AG04449 (cell line): ENCODE results near the gene ABHD17B.
A peak's percentile ranks its signal among the peaks of the same experiment; 100 is the strongest.

Experiments used
- CTCF ChIA-PET: fragments of 350-600 bp; formaldehyde crosslinking; extraction: SDS; loops from one replicate; lab custom pipeline; 2021; ENCODE audit warnings: antibody characterized with exemption; lab: Yijun Ruan, JAX
- POLR2A ChIA-PET: fragments of 400-600, 350-600 bp; formaldehyde crosslinking; extraction: SDS; loops from one replicate; lab custom pipeline; 2020; ENCODE audit warnings: antibody characterized with exemption, inconsistent platforms; lab: Yijun Ruan, JAX
- DNase-seq: peaks from one replicate; pipeline ENCODE4 v3.0.0-alpha.2; 2010; ENCODE audit warnings: low read depth, low spot score
- H3K4me3 ChIP-seq: 2 replicates; pipeline ENCODE4 v1.5.1; 2011; ENCODE audit warnings: low read depth, mild to moderate bottlenecking, control low read depth, low read length
- TF ChIP-seq, protein P1 (sequence below): IDR thresholded peaks from one replicate; pipeline ENCODE4 v1.5.1; 2011; ENCODE audit warnings: mild to moderate bottlenecking, moderate library complexity, low read length, control low read depth, inconsistent platforms; ENCODE audit not compliant: insufficient read depth; ENCODE audit errors: missing control alignments

ABHD17B gene

DNA sequence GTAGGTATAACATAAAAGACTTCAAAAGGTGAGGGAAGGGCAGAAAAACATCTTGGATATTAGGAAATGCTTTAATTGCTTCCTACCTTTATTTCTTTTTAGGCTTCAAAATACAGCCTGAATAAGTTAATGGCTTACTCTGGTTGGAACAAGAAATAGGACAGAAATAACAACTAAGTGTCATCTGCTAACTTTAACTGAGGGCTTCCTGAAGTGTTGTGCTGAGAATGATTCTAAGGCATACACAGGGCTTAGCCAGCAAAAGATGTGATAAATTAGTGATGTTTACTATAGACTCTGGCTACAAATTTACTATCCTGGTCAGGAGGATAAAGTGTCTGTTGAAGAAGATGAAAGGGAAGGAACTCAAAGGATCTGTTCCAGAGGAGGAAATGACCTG is 34.2 kb downstream of the ABHD17B start:
- ChIA-PET POLR2A (no interaction called here), CTCF (no interaction called here)
- TF ChIP-seq, protein P1, sequence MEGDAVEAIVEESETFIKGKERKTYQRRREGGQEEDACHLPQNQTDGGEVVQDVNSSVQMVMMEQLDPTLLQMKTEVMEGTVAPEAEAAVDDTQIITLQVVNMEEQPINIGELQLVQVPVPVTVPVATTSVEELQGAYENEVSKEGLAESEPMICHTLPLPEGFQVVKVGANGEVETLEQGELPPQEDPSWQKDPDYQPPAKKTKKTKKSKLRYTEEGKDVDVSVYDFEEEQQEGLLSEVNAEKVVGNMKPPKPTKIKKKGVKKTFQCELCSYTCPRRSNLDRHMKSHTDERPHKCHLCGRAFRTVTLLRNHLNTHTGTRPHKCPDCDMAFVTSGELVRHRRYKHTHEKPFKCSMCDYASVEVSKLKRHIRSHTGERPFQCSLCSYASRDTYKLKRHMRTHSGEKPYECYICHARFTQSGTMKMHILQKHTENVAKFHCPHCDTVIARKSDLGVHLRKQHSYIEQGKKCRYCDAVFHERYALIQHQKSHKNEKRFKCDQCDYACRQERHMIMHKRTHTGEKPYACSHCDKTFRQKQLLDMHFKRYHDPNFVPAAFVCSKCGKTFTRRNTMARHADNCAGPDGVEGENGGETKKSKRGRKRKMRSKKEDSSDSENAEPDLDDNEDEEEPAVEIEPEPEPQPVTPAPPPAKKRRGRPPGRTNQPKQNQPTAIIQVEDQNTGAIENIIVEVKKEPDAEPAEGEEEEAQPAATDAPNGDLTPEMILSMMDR, result no peak
- DNase-seq, result no peak
- H3K4me3 ChIP-seq, result no peak overlapping the region

- ChIA-PET POLR2A (no interaction called here), CTCF (no interaction called here)
- TF ChIP-seq, protein P1, result no peak
- DNase-seq, result no peak
- H3K4me3 ChIP-seq, result no peak overlapping the region
Observed at GRCh38 chr9:71876106-71876505, 34.9 kb downstream of the ABHD17B start.

GRCh38 chr9:71875345-71875744 is 35.6 kb downstream of the ABHD17B start:
- no peak overlapping the region for H3K4me3 ChIP-seq
- POLR2A ChIA-PET, result no interaction called here
- DNase-seq, result no peak
- CTCF ChIA-PET, result interaction anchor here (1.5 kb wide), 1 partner anchor 56 kb away, joined by 6 read pairs; no protein-coding TSS in a partner anchor
- TF ChIP-seq, protein P1, result no peak

DNA sequence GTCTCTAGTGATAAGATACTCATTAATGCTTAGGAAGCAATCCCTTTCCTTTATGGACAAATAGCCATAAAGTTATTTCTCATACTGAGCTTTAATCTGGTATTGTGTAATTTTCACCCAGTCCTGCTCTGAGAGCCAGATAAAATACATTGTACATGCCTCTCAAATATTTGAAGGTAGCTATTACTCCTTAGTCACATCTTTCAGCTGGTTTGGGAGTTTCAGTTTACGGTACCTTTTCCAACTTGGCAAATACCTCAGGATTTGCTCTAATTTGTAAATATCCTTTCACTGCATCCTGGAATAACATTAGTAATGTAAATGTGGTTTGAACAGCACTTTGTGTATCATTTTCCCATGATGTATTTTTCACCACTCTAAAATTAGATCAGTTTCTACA is 47.4 kb downstream of the ABHD17B start:
- no peak overlapping the region for H3K4me3 ChIP-seq
- TF ChIP-seq, protein P1, result no peak
- peak; percentile 56 for DNase-seq
- ChIA-PET POLR2A (no interaction called here), CTCF (interaction anchor here (0.9 kb wide), 1 partner anchor 57 kb away, joined by 4 read pairs; no protein-coding TSS in a partner anchor)

DNA sequence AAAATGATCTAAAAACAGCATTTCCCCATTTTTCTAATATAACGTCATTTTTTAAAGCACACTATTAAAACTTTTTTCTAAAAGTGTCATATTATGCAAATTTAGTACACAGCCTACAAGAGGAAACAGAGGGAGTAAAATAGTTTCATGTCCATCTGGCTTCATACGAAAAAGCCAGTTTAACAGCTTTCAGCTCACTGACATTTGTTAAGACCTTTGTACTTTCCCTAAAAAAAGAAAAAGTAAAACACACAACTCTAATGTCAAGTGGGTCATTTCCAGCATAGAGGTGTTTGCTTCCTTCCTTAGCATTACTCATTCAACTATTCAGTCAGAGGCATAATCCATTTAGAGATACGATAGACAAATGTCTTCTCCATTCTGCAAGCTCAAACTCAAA is 49.4 kb downstream of the ABHD17B start:
- ChIA-PET POLR2A (no interaction called here), CTCF (interaction anchor here (1.0 kb wide), 2 partner anchors 43 to 162 kb away, joined by 3 to 4 read pairs; no protein-coding TSS in a partner anchor)
- no peak overlapping the region for H3K4me3 ChIP-seq
- DNase-seq, result no peak
- TF ChIP-seq, protein P1, result no peak

DNA sequence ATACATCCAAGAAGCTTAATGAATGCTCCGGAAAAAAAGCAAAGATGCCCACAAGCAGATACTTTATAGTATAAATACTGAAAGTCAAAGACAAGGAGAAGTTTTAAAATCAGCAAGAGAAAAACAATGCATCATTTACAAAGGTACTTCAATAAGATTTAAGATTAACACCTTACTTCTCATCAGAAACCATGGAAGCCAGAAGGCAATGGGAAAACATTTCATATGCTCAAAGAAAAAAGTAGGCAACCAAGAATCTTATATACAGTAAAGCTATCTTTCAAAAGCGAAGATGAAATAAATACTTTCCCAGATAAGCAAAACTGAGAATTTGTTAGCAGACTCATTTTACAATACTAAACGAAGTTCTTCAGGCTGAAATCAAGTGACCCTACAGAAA is 51.1 kb downstream of the ABHD17B start:
- DNase-seq, result no peak
- ChIA-PET POLR2A (no interaction called here), CTCF (interaction anchor here (1.2 to 2.3 kb wide), 2 partner anchors 9 to 41 kb away, joined by 3 to 9 read pairs; no protein-coding TSS in a partner anchor)
- H3K4me3 ChIP-seq, result no peak overlapping the region
- TF ChIP-seq, protein P1, result no peak
